CD14-positive monocyte (primary cell): ENCODE measurements around the gene TAS2R38. TPM values are rescaled to one million over a fixed set of nuclear protein-coding genes. Genes with fewer than 3 reads are reported as not detected.

Experiments used
- DNase-seq, 3 donors: peaks; one replicate each; pipeline ENCODE4 v3.0.0-alpha.2; 2011 to 2022
- H2AFZ ChIP-seq: 2 replicates; pipeline ENCODE4 v1.6.0; 2012; ENCODE audit warnings: mild to moderate bottlenecking, low read depth, low read length, inconsistent platforms; ENCODE audit not compliant: insufficient read depth, poor library complexity, severe bottlenecking
- H3K27ac ChIP-seq, 2 donors: 1 replicate in 1 of 2; 2 replicates in 1 of 2; pipeline ENCODE4 v1.5.1; 2012 to 2013; ENCODE audit warnings: low read length in 2 of 2, control low read depth in 1 of 2, inconsistent platforms in 1 of 2, low read depth in 1 of 2, mild to moderate bottlenecking in 1 of 2
- H3K27me3 ChIP-seq, 2 donors: one replicate each; pipeline versions ENCODE4 v1.6.0 to v1.6.1; 2011 to 2013; ENCODE audit warnings: low read length in 2 of 2; ENCODE audit not compliant: control insufficient read depth in 2 of 2, insufficient read depth in 2 of 2
- H3K36me3 ChIP-seq, 2 donors: replicated peaks in 1 of 2; 1 replicate in 1 of 2; 2 replicates in 1 of 2; pipeline versions ENCODE4 v1.5.1 to v1.6.1; 2012 to 2013; ENCODE audit warnings: low read length in 2 of 2, control low read depth in 1 of 2, inconsistent platforms in 1 of 2, mild to moderate bottlenecking in 1 of 2; ENCODE audit not compliant: insufficient read depth in 2 of 2, control insufficient read depth in 1 of 2
- H3K4me1 ChIP-seq, 2 donors: 1 replicate in 1 of 2; 2 replicates in 1 of 2; pipeline versions ENCODE4 v1.5.1 to v1.6.1; 2012 to 2013; ENCODE audit warnings: low read length in 2 of 2, control low read depth in 1 of 2, inconsistent platforms in 1 of 2, mild to moderate bottlenecking in 1 of 2, moderate library complexity in 1 of 2; ENCODE audit not compliant: insufficient read depth in 2 of 2, control insufficient read depth in 1 of 2
- H3K4me2 ChIP-seq: replicated peaks from 2 replicates; pipeline ENCODE3; 2012; ENCODE audit warnings: low read length, moderate library complexity, mild to moderate bottlenecking; ENCODE audit not compliant: poor library complexity, severe bottlenecking; ENCODE audit errors: extremely low read depth
- H3K4me3 ChIP-seq, 3 experiments: fragments of 200-600 bp in 1 of 3; sonication (generic) in 1 of 3; replicated peaks in 1 of 3; 1 replicate in 2 of 3; 2 replicates in 1 of 3; pipeline ENCODE4 v1.5.1; 2011 to 2013; ENCODE audit warnings: low read length in 3 of 3, mild to moderate bottlenecking in 3 of 3, control low read depth in 2 of 3, low read depth in 2 of 3, inconsistent platforms in 1 of 3, moderate library complexity in 1 of 3
- H3K79me2 ChIP-seq: 2 replicates; pipeline ENCODE4 v1.6.0; 2012; ENCODE audit warnings: mild to moderate bottlenecking, control low read depth, inconsistent platforms, low read length, moderate library complexity; ENCODE audit not compliant: insufficient read depth
- H3K9ac ChIP-seq: 2 replicates; pipeline ENCODE4 v1.6.0; 2017; ENCODE audit warnings: low read length, mild to moderate bottlenecking; ENCODE audit not compliant: insufficient read depth, poor library complexity, severe bottlenecking
- H3K9me3 ChIP-seq, 2 donors: replicated peaks in 1 of 2; 1 replicate in 1 of 2; 2 replicates in 1 of 2; pipeline versions ENCODE4 v1.5.1 to v1.6.1; 2012 to 2013; ENCODE audit warnings: low read length in 2 of 2, control low read depth in 1 of 2; ENCODE audit not compliant: control insufficient read depth in 1 of 2, insufficient read depth in 1 of 2
- H4K20me1 ChIP-seq: 2 replicates; pipeline ENCODE4 v1.6.0; 2012; ENCODE audit warnings: mild to moderate bottlenecking, low read length, control low read depth, moderate library complexity; ENCODE audit not compliant: insufficient read depth
- H3K27ac Mint-ChIP-seq, 7 donors: one replicate each; pipeline ENCODE4 v1.8.0; 2020; ENCODE audit warnings: mild to moderate bottlenecking in 7 of 7, mixed read lengths in 7 of 7, moderate library complexity in 6 of 7, inconsistent platforms in 2 of 7
- H3K27me3 Mint-ChIP-seq, 3 donors: one replicate each; pipeline ENCODE4 v1.8.0; 2021 to 2022; ENCODE audit warnings: low read depth in 3 of 3, mild to moderate bottlenecking in 3 of 3, mixed read lengths in 3 of 3, moderate library complexity in 3 of 3, inconsistent platforms in 1 of 3
- H3K36me3 Mint-ChIP-seq, 2 donors: one replicate each; pipeline ENCODE4 v1.8.0; 2020; ENCODE audit warnings: mixed read lengths in 2 of 2, inconsistent platforms in 1 of 2, mild to moderate bottlenecking in 1 of 2
- H3K4me1 Mint-ChIP-seq: one replicate; pipeline ENCODE4 v1.8.0; 2020; ENCODE audit warnings: mild to moderate bottlenecking, mixed read lengths
- H3K4me3 Mint-ChIP-seq, 2 donors: one replicate each; pipeline ENCODE4 v1.8.0; 2020; ENCODE audit warnings: mild to moderate bottlenecking in 2 of 2, mixed read lengths in 2 of 2, moderate library complexity in 1 of 2
- H3K9me3 Mint-ChIP-seq, 7 donors: one replicate each; pipeline ENCODE4 v1.8.0; 2020 to 2022; ENCODE audit warnings: mixed read lengths in 7 of 7, mild to moderate bottlenecking in 6 of 7, moderate library complexity in 6 of 7, inconsistent platforms in 2 of 7
- WGBS: methylation state at CpG from one replicate; pipeline ENCODE4 v1.1.5; 2013; ENCODE audit warnings: missing lambda C conversion rate; ENCODE audit not compliant: insufficient coverage; 5-methylcytosine and 5-hydroxymethylcytosine counted together
- intact Hi-C, 2 donors: fragments of 100-400 bp; cut with micrococcal nuclease; formaldehyde crosslinking; loops; one replicate each; pipeline versions ENCODE4 v1.15.0 to v1.15.1; 2023
- polyA plus RNA-seq, 3 donors: library from polyadenylated mRNA; depleted of rRNA in 1 of 3; unstranded in 2 of 3; stranded (reverse) in 1 of 3; fragments of 300-500 nt in 2 of 3; fragments of >200 nt in 1 of 3; fragmentation: Illumina TruSeq in 2 of 3; gene quantifications; 1 replicate in 2 of 3; 2 replicates in 1 of 3; pipeline ENCODE4 v1.2.3, GENCODE V29; 2012 to 2021
- TF ChIP-seq, protein P1 (sequence below): fragments of 200-600 bp; IDR thresholded peaks from one replicate; pipeline ENCODE4 v1.8.0; 2022; ENCODE audit warnings: antibody characterized with exemption, mild to moderate bottlenecking

TAS2R38 gene
- polyA plus RNA-seq, 3 donors = not detected

- WGBS = 100% methylated on average over 2 of the region's 4 CpGs
- peaks cover 0 to 6% (median 3%) of the 10 kb centered on the region in 7 donors for H3K9me3 Mint-ChIP-seq
- H3K27me3 Mint-ChIP-seq = peaks cover 0 to 2% (median under 1%) of the 10 kb centered on the region in 3 donors
- no peak overlapping the region for H3K27ac ChIP-seq
- TF ChIP-seq, protein P1, sequence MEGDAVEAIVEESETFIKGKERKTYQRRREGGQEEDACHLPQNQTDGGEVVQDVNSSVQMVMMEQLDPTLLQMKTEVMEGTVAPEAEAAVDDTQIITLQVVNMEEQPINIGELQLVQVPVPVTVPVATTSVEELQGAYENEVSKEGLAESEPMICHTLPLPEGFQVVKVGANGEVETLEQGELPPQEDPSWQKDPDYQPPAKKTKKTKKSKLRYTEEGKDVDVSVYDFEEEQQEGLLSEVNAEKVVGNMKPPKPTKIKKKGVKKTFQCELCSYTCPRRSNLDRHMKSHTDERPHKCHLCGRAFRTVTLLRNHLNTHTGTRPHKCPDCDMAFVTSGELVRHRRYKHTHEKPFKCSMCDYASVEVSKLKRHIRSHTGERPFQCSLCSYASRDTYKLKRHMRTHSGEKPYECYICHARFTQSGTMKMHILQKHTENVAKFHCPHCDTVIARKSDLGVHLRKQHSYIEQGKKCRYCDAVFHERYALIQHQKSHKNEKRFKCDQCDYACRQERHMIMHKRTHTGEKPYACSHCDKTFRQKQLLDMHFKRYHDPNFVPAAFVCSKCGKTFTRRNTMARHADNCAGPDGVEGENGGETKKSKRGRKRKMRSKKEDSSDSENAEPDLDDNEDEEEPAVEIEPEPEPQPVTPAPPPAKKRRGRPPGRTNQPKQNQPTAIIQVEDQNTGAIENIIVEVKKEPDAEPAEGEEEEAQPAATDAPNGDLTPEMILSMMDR = no peak
- no peaks in the 10 kb centered on the region for H3K27me3 ChIP-seq
- no peaks in the 10 kb centered on the region for H4K20me1 ChIP-seq
- H3K27ac Mint-ChIP-seq = no peak overlapping the region
- no peak overlapping the region for H2AFZ ChIP-seq
- no peaks in the 10 kb centered on the region for H3K36me3 ChIP-seq
- H3K4me3 Mint-ChIP-seq = no peak overlapping the region
- no peaks in the 10 kb centered on the region for H3K9me3 ChIP-seq
- no peaks in the 10 kb centered on the region for H3K79me2 ChIP-seq
- DNase-seq = no peak
- H3K4me3 ChIP-seq = no peak overlapping the region
- no peak overlapping the region for H3K4me2 ChIP-seq
- intact Hi-C loops = no loop called here
- H3K9ac ChIP-seq = no peak overlapping the region
- H3K4me1 Mint-ChIP-seq = peaks cover 9% of the 10 kb centered on the region
- peaks cover 3 to 9% of the 10 kb centered on the region in 2 donors for H3K36me3 Mint-ChIP-seq
- H3K4me1 ChIP-seq = peaks cover 0 to 5% of the 10 kb centered on the region in 2 donors
Observed at GRCh38 chr7:142001163-142001874, 27.7 kb upstream of the TAS2R38 start.

GRCh38 chr7:142000244-142000643, 26.7 kb upstream of the TAS2R38 start:
- Histone ChIP-seq H3K27ac (no peak overlapping the region), H4K20me1 (no peaks in the 10 kb centered on the region), H3K79me2 (no peaks in the 10 kb centered on the region), H3K9me3 (no peaks in the 10 kb centered on the region), H3K9ac (no peak overlapping the region), H3K36me3 (no peaks in the 10 kb centered on the region), H2AFZ (no peak overlapping the region), H3K4me2 (no peak overlapping the region), H3K4me1 (no peaks in the 10 kb centered on the region), H3K27me3 (no peaks in the 10 kb centered on the region), H3K4me3 (no peak overlapping the region)
- H3K36me3 Mint-ChIP-seq = peaks cover 6 to 11% of the 10 kb centered on the region in 2 donors
- H3K27ac Mint-ChIP-seq = no peak overlapping the region
- H3K4me1 Mint-ChIP-seq = no peaks in the 10 kb centered on the region
- no peak overlapping the region for H3K4me3 Mint-ChIP-seq
- no peak for DNase-seq
- H3K27me3 Mint-ChIP-seq = peaks cover 0 to 2% (median 2%) of the 10 kb centered on the region in 3 donors
- TF ChIP-seq, protein P1 = no peak
- peaks cover 3 to 8% (median 5%) of the 10 kb centered on the region in 7 donors for H3K9me3 Mint-ChIP-seq
- no CpG with 5 or more reads among the region's 3 CpGs for WGBS
- intact Hi-C loops = no loop called here
